T-helper 1 cell (primary cell): ENCODE measurements around the gene AMFR.

ENCODE experiments used
- DNase-seq, 5 donors: peaks; one replicate each; pipeline ENCODE4 v3.0.0-alpha.2; 2012 to 2020

AMFR gene

GRCh38 chr16:56346131-56346890 is 79.0 kb downstream of the AMFR start:
- no peak for DNase-seq

GRCh38 chr16:56345406-56346050 is 79.8 kb downstream of the AMFR start:
- no peak for DNase-seq

DNA sequence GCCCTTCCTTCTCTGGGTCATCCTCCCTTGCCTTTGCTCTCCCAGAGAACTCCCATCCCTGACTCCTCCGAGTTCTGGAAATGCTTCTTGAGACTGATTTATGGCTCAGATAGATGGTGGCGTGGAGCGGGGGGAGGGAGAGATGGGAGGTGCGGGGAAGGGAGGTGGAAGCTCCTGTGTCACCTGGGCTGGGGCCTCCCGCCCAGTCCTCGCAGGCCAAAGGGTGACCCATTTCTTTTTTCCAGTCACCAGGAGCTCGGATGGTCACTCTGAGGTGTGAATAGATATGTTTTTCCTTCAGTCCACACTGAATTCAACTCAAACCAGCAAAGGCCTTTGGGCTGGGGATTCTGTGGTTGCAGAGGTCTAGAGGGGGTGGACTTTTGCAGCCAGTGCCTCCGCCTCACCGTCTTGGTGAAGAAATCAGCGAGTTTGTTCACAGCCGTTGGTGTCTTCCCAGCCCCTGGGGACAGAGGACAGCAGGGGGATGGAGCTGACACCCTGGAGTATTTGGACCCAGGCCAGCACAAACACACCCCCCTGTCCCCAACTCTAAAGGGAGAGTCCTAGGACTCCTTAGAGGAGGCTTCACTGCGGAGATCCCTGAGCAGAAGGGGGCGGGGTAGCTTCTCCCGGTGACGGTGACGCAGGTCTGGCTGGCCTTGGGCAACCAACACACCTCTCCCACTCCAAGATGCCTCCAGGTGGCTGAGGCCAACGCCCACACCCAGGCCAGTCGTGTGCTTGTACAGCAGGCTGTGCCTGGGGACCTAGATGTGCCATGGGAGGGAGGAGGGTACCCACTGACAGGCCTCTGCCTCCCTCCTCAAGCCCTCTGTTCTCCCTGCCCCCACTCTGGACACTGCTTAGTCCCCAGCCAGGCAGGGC is 80.6 kb downstream of the AMFR start:
- DNase-seq = no peak

DNA sequence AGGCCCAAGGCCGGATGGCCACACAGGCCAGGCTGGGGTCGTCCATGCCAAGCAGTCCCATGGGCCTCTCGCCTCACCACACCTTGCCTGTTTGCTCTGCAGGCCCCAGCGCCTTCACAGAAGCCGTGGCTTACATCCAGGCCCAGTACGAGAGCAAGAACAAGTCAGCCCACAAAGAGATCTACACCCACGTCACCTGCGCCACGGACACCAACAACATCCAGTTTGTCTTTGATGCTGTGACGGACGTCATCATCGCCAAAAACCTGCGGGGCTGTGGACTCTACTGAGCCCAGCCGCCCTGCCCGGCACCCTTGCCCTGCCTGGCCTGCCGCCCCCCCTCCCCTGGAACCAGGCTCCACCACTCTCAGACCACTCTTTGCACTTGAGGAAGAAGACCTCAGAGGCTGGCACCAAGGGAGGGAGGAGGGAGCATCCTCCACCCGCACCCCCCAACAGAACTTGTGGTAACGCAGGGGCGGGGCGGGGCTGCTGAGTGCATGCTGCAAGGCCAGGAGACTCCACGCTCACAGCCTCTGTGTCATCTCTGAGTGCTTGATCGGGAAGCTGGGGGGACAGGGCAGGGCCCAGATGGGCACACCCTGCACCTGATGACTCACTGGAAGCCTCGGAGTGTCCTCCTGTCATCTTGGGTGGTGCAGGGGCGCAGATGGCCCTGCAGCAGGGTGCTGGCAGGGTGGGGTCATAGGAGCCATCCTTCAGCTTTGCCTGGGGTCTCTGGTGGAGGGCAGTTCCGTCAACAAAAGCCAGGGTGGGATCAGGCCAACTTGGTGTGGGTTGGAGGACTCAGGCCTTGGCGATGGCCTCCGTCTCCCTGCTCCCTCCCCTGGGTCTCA is 81.5 kb downstream of the AMFR start:
- DNase-seq = no peak

DNA sequence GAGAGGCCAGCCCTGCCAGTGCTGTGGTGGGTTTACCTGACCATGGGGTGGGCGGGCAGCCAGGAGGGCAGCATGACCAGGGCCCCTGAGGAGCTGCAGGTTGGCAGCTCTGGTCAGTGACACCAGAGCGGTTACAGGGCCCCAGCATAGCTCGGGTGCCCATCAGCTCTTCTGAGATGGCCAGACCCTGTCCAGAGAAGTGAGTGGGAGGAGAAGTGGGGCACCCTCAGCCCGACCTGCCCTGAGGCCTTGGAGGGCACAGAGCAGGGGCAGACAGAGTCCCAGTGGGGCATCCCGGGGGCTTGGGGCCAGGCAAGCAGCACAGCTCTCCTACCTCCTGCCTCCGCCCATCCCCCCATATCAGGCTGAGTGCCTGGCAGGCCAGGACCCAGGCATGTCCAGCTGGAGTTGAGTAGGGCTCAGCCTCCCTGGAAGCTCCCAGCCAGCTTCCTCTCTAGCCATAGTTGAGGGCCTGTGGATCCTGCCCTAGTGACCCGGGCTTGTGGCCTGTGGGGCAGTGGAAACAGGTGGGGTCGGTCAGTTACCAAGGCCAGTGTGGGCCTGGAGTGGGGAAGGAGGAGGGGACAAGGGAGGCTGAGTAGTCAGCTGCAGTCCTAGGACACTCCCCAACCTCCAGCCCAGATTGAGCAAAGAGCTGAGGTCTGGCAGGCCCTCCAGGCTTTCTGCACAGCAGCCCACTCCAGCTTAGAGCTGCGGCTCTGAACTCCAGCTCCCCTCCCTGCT is 83.5 kb downstream of the AMFR start:
- no peak for DNase-seq

DNA sequence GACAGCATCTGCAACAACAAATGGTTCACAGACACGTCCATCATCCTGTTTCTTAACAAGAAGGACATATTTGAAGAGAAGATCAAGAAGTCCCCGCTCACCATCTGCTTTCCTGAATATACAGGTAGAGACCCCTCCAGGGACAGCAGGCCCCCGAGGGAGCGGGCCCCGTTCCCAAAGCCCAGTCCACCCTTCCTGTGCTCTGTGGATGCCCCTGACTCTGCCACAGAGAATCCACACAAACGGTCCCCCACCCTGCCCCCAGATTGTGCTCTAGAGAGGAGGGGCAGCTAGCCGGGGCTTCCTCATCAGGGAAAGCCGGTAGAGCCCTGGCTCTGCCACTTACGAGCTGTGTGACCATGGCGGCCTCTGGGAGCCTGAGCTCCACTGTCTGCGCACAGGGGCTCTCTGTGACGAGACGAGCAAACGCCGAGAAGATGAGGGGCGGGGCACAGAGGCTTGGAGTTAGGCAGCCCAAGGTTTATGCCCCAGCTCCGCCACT is 84.4 kb downstream of the AMFR start:
- no peak for DNase-seq

DNA sequence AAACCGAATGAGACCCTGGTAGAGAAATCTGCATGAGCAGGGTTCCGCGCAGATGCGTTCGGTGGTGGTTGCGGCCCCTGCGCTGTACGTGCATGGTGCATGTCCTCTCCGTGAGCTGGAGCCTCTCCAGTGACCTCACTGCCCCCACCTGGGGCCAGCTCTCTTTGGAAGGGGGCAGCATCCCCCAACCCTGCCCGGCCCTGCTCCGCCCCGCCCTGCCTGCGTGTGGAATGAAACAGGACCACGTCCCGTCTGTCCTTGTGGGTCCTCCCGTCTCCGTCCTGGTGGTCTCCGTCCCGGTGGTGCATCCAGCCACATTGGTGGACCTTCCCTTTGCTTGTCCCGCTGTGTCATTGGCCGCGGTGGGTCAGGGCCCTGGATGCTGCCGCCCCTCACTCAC is 84.9 kb downstream of the AMFR start:
- no peak for DNase-seq

- no peak for DNase-seq
These were observed 85.7 kb downstream of the AMFR start for GRCh38 chr16:56339431-56340195.

DNA sequence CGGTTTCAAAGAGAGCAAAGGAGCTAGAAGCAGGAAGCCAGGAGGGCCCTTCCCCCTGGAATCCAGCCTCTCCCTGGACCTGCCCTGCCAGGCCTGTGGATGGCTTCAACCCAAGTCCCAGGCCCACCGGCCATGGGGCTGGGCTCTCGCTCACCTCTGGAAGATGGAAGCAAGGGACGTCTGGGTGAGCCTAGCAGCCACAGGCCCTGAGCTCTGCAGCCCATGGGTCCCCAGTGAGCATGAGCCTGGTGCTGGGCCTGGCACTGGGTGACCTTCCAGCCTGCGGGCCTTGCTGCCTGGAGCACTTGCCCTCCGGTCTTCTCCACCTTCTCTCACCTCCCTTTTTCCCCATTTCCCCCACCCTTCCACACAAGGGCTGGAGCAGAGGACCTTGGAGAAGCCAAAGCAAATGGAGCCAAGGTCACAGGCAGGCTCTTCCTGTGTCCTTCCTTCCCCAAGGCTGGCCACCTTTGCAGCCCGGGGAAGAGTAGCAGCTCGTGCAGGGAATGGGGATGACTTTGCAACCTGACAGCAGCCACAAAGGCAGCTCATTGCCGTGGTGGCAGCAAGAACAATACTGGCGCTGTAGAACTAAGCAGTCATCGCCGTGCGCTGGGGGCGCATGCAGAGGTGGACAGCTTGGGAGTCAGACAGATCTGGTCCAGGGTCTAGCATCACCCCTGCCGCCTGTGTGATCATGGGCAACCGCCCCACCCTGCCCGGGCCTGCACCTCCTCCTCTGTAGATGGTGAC is 86.6 kb downstream of the AMFR start:
- no peak for DNase-seq

GRCh38 chr16:56337858-56338325 is 87.5 kb downstream of the AMFR start:
- DNase-seq = no peak

DNA sequence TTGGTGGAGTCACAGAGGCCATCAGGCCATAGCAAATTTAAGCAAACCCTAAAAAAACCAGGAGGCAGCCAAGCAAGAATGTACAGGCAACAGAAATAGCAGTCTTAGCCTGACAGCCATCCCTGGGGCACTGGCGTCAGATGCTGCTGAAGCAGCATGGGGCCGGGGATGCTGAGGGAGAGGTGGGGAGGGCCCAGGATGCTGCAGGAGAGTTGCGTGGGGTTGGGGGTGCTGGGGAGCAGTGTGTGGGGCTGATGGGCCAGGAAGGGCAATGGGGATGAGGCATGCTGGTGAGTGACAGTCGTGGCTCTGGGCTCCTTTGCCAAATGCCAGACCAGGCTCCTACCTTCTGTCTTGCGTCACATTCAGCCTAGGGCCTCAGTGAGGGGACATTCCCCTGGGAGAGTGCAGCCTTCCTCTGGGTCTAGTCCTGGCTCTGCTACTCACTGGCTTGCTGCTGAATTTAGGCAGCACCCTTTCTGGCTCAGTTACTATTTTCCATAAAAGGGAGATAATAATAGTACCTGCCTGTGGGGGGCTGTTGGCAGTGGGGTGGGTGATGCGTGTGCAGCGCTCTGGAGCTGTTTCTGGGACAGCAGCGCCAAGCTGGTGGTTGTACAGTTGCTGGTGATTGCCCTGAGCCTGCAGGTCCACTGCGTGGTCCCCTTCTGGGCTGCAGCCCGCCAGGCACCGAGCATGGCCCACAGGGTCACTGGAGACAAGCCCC is 88.1 kb downstream of the AMFR start:
- no peak for DNase-seq

GRCh38 chr16:56336711-56337110 is 88.6 kb downstream of the AMFR start:
- no peak for DNase-seq

GRCh38 chr16:56336071-56336688 is 89.2 kb downstream of the AMFR start:
- DNase-seq = no peak

GRCh38 chr16:56334761-56335160 is 90.6 kb downstream of the AMFR start:
- no peak for DNase-seq

DNA sequence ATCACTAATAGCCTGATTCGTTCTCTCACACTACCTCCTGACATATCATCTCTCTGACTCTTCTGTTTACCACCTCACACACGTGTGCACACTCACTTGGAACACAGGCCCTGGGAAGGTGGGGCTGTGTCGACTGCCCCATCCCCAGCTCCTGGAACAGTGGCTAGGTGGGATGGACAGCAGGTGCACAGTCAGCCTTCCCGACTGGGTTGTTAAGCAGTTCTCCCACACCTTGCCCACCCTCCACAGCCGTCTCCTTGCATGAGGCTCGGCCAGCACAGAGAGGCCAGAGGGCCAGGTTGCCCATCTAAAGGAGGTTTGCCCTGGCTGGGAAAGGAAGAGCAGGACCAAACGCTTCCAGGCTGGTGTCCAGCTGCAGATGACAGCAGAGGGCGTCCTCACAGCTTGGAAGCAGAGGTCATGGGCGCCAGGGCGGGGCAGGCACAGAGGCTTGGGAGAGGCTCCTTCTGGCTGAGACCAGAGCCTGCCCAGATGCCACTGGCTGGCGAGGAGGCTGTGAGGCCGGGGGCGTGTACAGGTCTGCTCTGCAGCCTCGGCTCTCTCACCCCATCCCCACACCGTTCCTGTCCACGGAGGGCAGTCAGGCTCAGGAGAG is 92.8 kb downstream of the AMFR start:
- no peak for DNase-seq

DNA sequence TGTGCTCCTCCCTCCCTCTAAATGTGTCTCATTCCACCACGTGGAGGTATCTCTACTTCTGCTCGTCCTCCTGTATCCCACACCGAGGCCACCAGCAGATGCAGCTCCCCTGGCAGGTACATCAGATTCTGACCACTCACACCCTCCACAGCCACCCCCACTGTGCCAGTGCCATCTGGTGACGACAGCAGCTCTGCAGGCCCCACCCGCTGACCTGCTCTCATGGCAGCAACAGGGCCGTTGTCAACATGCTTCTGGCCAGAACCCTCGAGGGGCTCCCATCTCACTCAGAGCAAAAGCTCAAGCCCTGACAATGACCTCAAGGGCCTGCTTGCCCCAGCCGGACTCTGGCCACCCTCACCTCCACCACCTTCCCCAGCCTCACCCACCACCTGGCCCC is 93.4 kb downstream of the AMFR start:
- no peak for DNase-seq

- DNase-seq = no peak
These were observed 93.9 kb downstream of the AMFR start for GRCh38 chr16:56331399-56331798.

DNA sequence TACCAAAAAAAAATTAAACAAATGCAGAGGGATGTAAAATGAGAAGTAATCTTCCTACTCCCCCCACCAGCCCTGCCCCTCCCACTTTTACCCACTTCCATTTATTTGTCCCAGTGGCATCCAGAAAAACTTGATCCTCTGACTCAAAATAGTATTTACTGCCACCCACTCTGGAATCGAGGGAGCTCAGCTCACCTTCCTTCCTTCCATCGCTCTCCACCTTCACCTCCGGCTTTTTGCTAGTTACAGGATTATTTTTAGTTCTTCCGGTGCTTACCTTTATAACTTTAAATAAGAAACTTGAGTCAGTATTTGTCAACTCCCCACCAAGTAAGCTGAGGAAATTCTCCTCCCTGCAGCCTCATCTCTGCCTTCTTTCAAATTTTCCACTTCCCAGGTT is 94.9 kb downstream of the AMFR start:
- no peak for DNase-seq
